GM12878 (cell line): Measurements from ENCODE around the gene LCE1F. TPM values are rescaled to one million over a fixed set of nuclear protein-coding genes. Genes with fewer than 3 reads are reported as not detected.

Experiments used
- ATAC-seq: fragments of 200-7000 bp; cut with Tn5 transposase; 3 replicates; pipeline ENCODE4 v1.9.1; 2020; ENCODE audit warnings: mild to moderate bottlenecking, moderate library complexity
- BruUV-seq: library from RNA; stranded (reverse); fragments of 400-500 nt; replicated peaks from 2 replicates; lab custom pipeline; 2021; lab: Mats Ljungman, UMichigan
- CTCF ChIA-PET: fragments of 300-600 bp; sonication (Branson Sonifier 250); formaldehyde crosslinking; extraction: SDS; loops from one replicate; lab custom pipeline; 2021; ENCODE audit warnings: inconsistent platforms; lab: Yijun Ruan, JAX
- POLR2A ChIA-PET: fragments of 350-600 bp; formaldehyde crosslinking; extraction: SDS; loops from one replicate; lab custom pipeline; 2021; ENCODE audit warnings: inconsistent platforms; lab: Charles Lee
- RAD21 ChIA-PET: fragments of 300-600 bp; sonication (Branson Sonifier 250); formaldehyde crosslinking; loops from one replicate; lab custom pipeline; 2023; ENCODE audit warnings: antibody characterized with exemption; ENCODE audit not compliant: unreplicated experiment; lab: Charles Lee
- SMC1A ChIA-PET: fragments of 300-600 bp; sonication (Branson Sonifier 250); formaldehyde crosslinking; loops from one replicate; lab custom pipeline; 2023; ENCODE audit not compliant: unreplicated experiment, uncharacterized antibody; lab: Charles Lee
- DNase-seq: peaks from one replicate; pipeline ENCODE4 v3.0.0-alpha.2; 2011; ENCODE audit warnings: low read depth, low spot score
- FAIRE-seq: peaks from 3 replicates; lab custom pipeline; 2011; peaks lifted over from hg19 to GRCh38; lab: Jason Lieb, UNC
- H2AFZ ChIP-seq: 2 replicates; pipeline ENCODE4 v1.6.0; 2011; ENCODE audit warnings: low read depth, low read length, control low read depth; ENCODE audit not compliant: control insufficient read depth
- H3K27ac ChIP-seq: 2 replicates; pipeline ENCODE4 v1.5.1; 2011; ENCODE audit warnings: control low read depth; ENCODE audit not compliant: control insufficient read depth, insufficient read depth
- H3K27me3 ChIP-seq, 2 experiments: replicated peaks in 1 of 2; 2 replicates each; pipeline versions ENCODE4 v1.6.0 to v1.6.1; 2011; ENCODE audit warnings: low read length in 1 of 2; ENCODE audit not compliant: control insufficient read depth in 2 of 2, insufficient read depth in 2 of 2
- H3K36me3 ChIP-seq, 2 experiments: 2 replicates each; pipeline ENCODE4 v1.5.1; 2011; ENCODE audit warnings: low read length in 1 of 2; ENCODE audit not compliant: control insufficient read depth in 2 of 2, insufficient read depth in 2 of 2
- H3K4me1 ChIP-seq: 2 replicates; pipeline ENCODE4 v1.6.1; 2011; ENCODE audit warnings: mild to moderate bottlenecking, low read length, moderate library complexity, mixed read lengths; ENCODE audit not compliant: control insufficient read depth, insufficient read depth
- H3K4me2 ChIP-seq: 2 replicates; pipeline ENCODE4 v1.6.0; 2011; ENCODE audit warnings: control low read depth; ENCODE audit not compliant: control insufficient read depth, insufficient read depth
- H3K4me3 ChIP-seq: fragments of 200-600 bp; sonication (generic); 2 replicates; pipeline ENCODE4 v1.5.1; 2016
- H3K79me2 ChIP-seq: 2 replicates; pipeline ENCODE4 v1.6.0; 2011; ENCODE audit warnings: low read length; ENCODE audit not compliant: control insufficient read depth, insufficient read depth
- H3K9ac ChIP-seq: 2 replicates; pipeline ENCODE4 v1.8.0; 2011; ENCODE audit warnings: low read length, control low read depth, mixed read lengths; ENCODE audit not compliant: control insufficient read depth, insufficient read depth
- H3K9me3 ChIP-seq: replicated peaks from 3 replicates; pipeline ENCODE4 v1.5.1; 2011; ENCODE audit warnings: mild to moderate bottlenecking, low read length; ENCODE audit not compliant: control insufficient read depth, insufficient read depth
- H4K20me1 ChIP-seq: 2 replicates; pipeline ENCODE4 v1.6.0; 2011; ENCODE audit not compliant: control insufficient read depth, insufficient read depth
- BMI1 ChIP-seq: fragments of 450-650 bp; IDR thresholded peaks from 2 replicates; pipeline ENCODE4 v1.6.1; 2016; ENCODE audit warnings: mild to moderate bottlenecking, moderate library complexity, borderline replicate concordance
- CREM ChIP-seq: IDR thresholded peaks from 2 replicates; pipeline ENCODE4 v1.6.1; 2014; ENCODE audit warnings: antibody characterized with exemption, low read depth
- EZH2 ChIP-seq: IDR thresholded peaks from 2 replicates; pipeline ENCODE4 v1.6.1; 2012; ENCODE audit warnings: low read depth, mild to moderate bottlenecking, control low read depth, inconsistent platforms, low read length, borderline replicate concordance; ENCODE audit not compliant: control insufficient read depth
- KDM1A ChIP-seq: fragments of 200-600 bp; sonication (generic); IDR thresholded peaks from 2 replicates; pipeline ENCODE4 v1.6.1; 2016; ENCODE audit warnings: borderline replicate concordance
- MYC ChIP-seq: IDR thresholded peaks from 2 replicates; pipeline ENCODE4 v1.6.1; 2011; ENCODE audit warnings: mild to moderate bottlenecking, low read length, moderate library complexity, inconsistent platforms; ENCODE audit not compliant: insufficient read depth, insufficient replicate concordance, insufficient read length, severe bottlenecking
- RAD21 ChIP-seq: IDR thresholded peaks from 2 replicates; pipeline ENCODE4 v1.6.1; 2011; ENCODE audit warnings: mild to moderate bottlenecking, low read depth, low read length, moderate library complexity; ENCODE audit not compliant: insufficient read depth
- TBL1XR1 ChIP-seq: IDR thresholded peaks from 2 replicates; pipeline ENCODE4 v1.6.1; 2012; ENCODE audit warnings: low read depth, low read length, improper control_type of control experiment
- ZBTB11 ChIP-seq: fragments of 450-650 bp; formaldehyde crosslinking; IDR thresholded peaks from 2 replicates; pipeline ENCODE4 v1.5.0; 2022; ENCODE audit warnings: mild to moderate bottlenecking, missing genetic modification characterization
- ZZZ3 ChIP-seq: IDR thresholded peaks from 2 replicates; pipeline ENCODE4 v1.6.1; 2011; ENCODE audit warnings: low read depth; ENCODE audit not compliant: control insufficient read depth, insufficient read length
- WGBS: methylation state at CpG from one replicate; pipeline ENCODE4 v1.1.6; 2016; ENCODE audit warnings: low lambda C conversion rate; ENCODE audit not compliant: insufficient replicate concordance, insufficient coverage; ENCODE audit errors: missing lambda C conversion rate; 5-methylcytosine and 5-hydroxymethylcytosine counted together
- in situ Hi-C: fragments of 300-500 bp; cut with MboI; formaldehyde crosslinking; loops from 9 replicates; pipeline ENCODE4 v1.14.3; 2018; ENCODE audit warnings: mixed read lengths
- intact Hi-C: fragments of 100-400 bp; cut with micrococcal nuclease; formaldehyde crosslinking; loops from one replicate; pipeline ENCODE4 v1.14.2; 2022; ENCODE audit not compliant: unreplicated experiment
- polyA plus RNA-seq, 11 experiments: library from polyadenylated mRNA; depleted of rRNA in 4 of 11; unstranded in 6 of 11; stranded (reverse) in 5 of 11; fragments of >200 nt; fragmentation: Nextera tagmentation in 4 of 11; fragmentation: Illumina TruSeq in 1 of 11; extraction: Ambion mirVana in 4 of 11; extraction: Trizol in 1 of 11; gene quantifications; 1 replicate in 1 of 11; 2 replicates in 10 of 11; pipeline versions ENCODE4 v1.2.1 to v1.2.3, GENCODE V29; 2011 to 2016; ENCODE audit warnings: inconsistent platforms in 2 of 11, missing spikeins in 2 of 11, low read depth in 1 of 11
- total RNA-seq, 4 experiments: library from RNA; depleted of rRNA in 3 of 4; stranded (reverse); fragments of >200 nt in 3 of 4; fragmentation: Illumina TruSeq in 1 of 4; extraction: Trizol in 1 of 4; gene quantifications; 2 replicates each; pipeline versions ENCODE4 v1.2.1 to v1.2.3, GENCODE V29; 2013 to 2021
- TF ChIP-seq, protein P1 (sequence below): fragments of 450-650 bp; IDR thresholded peaks from 2 replicates; pipeline ENCODE4 v1.6.1; 2018; ENCODE audit warnings: mild to moderate bottlenecking, low read depth, moderate library complexity; ENCODE audit not compliant: partially characterized antibody
- TF ChIP-seq, protein P2 (sequence below): fragments of 450-650 bp; IDR thresholded peaks from 2 replicates; pipeline ENCODE4 v1.6.1; 2016; ENCODE audit warnings: mild to moderate bottlenecking

LCE1F gene
- total and polyA plus RNA-seq, 10 of the 15 experiments (the other 5 are each of a cell fraction or from before 2014, with no cell fraction given) = 0.72 to 0.96 TPM; not detected in 8

DNA sequence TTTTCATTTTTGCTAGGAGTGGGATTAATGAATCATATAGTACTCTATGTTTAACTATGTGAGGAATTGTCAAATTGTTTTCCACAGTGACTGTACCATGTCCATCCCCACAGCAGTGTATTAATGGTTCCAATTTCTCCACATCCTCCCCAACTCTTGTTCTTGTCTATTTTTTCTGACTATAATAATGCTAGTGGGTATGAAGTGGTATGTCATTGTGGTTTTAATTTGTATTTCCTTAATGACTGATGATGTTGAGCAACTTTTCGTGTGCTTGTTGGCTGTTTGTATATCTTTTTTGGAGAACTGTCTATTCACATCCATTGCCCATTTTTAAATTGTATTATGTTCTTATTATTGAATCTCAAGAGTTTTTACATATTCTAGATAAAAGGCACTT is 27.1 kb upstream of the LCE1F start (continued):
- no peak for TF ChIP-seq ZZZ3
- no peak for TF ChIP-seq TBL1XR1
- no peak for TF ChIP-seq KDM1A
- TF ChIP-seq ZBTB11 = no peak
- TF ChIP-seq MYC = no peak

- RAD21 ChIA-PET = no interaction called here
- no peak for TF ChIP-seq RAD21
- TF ChIP-seq, protein P1, sequence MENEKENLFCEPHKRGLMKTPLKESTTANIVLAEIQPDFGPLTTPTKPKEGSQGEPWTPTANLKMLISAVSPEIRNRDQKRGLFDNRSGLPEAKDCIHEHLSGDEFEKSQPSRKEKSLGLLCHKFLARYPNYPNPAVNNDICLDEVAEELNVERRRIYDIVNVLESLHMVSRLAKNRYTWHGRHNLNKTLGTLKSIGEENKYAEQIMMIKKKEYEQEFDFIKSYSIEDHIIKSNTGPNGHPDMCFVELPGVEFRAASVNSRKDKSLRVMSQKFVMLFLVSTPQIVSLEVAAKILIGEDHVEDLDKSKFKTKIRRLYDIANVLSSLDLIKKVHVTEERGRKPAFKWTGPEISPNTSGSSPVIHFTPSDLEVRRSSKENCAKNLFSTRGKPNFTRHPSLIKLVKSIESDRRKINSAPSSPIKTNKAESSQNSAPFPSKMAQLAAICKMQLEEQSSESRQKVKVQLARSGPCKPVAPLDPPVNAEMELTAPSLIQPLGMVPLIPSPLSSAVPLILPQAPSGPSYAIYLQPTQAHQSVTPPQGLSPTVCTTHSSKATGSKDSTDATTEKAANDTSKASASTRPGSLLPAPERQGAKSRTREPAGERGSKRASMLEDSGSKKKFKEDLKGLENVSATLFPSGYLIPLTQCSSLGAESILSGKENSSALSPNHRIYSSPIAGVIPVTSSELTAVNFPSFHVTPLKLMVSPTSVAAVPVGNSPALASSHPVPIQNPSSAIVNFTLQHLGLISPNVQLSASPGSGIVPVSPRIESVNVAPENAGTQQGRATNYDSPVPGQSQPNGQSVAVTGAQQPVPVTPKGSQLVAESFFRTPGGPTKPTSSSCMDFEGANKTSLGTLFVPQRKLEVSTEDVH = no peak
- TF ChIP-seq BMI1 = no peak
- no peak for TF ChIP-seq TBL1XR1
- no peak for TF ChIP-seq EZH2
- TF ChIP-seq CREM = no peak
- TF ChIP-seq, protein P2, sequence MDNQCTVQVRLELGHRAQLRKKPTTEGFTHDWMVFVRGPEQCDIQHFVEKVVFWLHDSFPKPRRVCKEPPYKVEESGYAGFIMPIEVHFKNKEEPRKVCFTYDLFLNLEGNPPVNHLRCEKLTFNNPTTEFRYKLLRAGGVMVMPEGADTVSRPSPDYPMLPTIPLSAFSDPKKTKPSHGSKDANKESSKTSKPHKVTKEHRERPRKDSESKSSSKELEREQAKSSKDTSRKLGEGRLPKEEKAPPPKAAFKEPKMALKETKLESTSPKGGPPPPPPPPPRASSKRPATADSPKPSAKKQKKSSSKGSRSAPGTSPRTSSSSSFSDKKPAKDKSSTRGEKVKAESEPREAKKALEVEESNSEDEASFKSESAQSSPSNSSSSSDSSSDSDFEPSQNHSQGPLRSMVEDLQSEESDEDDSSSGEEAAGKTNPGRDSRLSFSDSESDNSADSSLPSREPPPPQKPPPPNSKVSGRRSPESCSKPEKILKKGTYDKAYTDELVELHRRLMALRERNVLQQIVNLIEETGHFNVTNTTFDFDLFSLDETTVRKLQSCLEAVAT = no peak
These were observed 22.7 kb upstream of the LCE1F start for GRCh38 chr1:152752225-152752624.

More at GRCh38 chr1:152752225-152752624, 22.7 kb upstream of the LCE1F start:
- Histone ChIP-seq H2AFZ (no peak overlapping the region), H3K9me3 (no peaks in the 10 kb centered on the region), H3K9ac (no peak overlapping the region), H3K4me1 (no peaks in the 10 kb centered on the region), H3K4me3 (no peak overlapping the region), H3K4me2 (no peak overlapping the region), H3K36me3 (no peaks in the 10 kb centered on the region), H3K27ac (no peak overlapping the region), H3K79me2 (no peaks in the 10 kb centered on the region), H3K27me3 (no peaks in the 10 kb centered on the region), H4K20me1 (no peaks in the 10 kb centered on the region)
- CTCF ChIA-PET = interaction anchor here (0.6 to 1.4 kb wide), 3 partner anchors 118 to 471 kb away, joined by 3 read pairs; no protein-coding TSS in a partner anchor
- intact Hi-C loops (no loop called here), in situ Hi-C loops (no loop called here)
- 0% methylated on average over 1 of the region's 1 CpG for WGBS
- SMC1A ChIA-PET = no interaction called here
- no TSS peak for BruUV-seq
- POLR2A ChIA-PET = no interaction called here
- DNase-seq (no peak), FAIRE-seq (no peak), ATAC-seq (no peak)
